Activated CD4-positive, alpha-beta T cell treated with anti-CD3 and anti-CD28 coated beads, Interleukin-2, amount 50 U/mL, for 16 hours (primary cell): ENCODE results near the gene SLC19A1.

Experiments used
- DNase-seq: peaks from one replicate; pipeline ENCODE4 v3.0.0-alpha.2; 2020

SLC19A1 gene

GRCh38 chr21:45542242-45542666 is at the start of gene SLC19A1:
Gene SLC19A1, minus strand, starts transcription at chr21:45542440. Its CDS starts 4,481 bp downstream, at chr21:45537959.
- DNase-seq = peak; percentile 71

GRCh38 chr21:45591619-45592207 is 49.5 kb upstream of the SLC19A1 start:
- DNase-seq = no peak

GRCh38 chr21:45590726-45591618 is 48.7 kb upstream of the SLC19A1 start:
- DNase-seq = peak; percentile 47

- DNase-seq = peak; percentile 80
Measured at GRCh38 chr21:45590246-45590725, 48.0 kb upstream of the SLC19A1 start.

GRCh38 chr21:45589686-45590245 is 47.5 kb upstream of the SLC19A1 start:
- no peak for DNase-seq

- no peak for DNase-seq
Measured at GRCh38 chr21:45588871-45589491, 46.7 kb upstream of the SLC19A1 start.

GRCh38 chr21:45588086-45588825 is 46.0 kb upstream of the SLC19A1 start:
- DNase-seq = no peak

- no peak for DNase-seq
Measured at GRCh38 chr21:45586289-45586858, 44.1 kb upstream of the SLC19A1 start.

GRCh38 chr21:45584786-45585185 is 42.5 kb upstream of the SLC19A1 start:
- DNase-seq = no peak

GRCh38 chr21:45583831-45584509 is 41.7 kb upstream of the SLC19A1 start:
- DNase-seq = no peak

GRCh38 chr21:45582128-45582527 is 39.9 kb upstream of the SLC19A1 start:
- no peak for DNase-seq

- DNase-seq = no peak
Measured at GRCh38 chr21:45581322-45581712, 39.1 kb upstream of the SLC19A1 start.

GRCh38 chr21:45580576-45581321 is 38.5 kb upstream of the SLC19A1 start:
- no peak for DNase-seq

- no peak for DNase-seq
Measured at GRCh38 chr21:45580181-45580575, 37.9 kb upstream of the SLC19A1 start.

GRCh38 chr21:45579383-45580180 is 37.3 kb upstream of the SLC19A1 start:
- DNase-seq = no peak

GRCh38 chr21:45578811-45579381 is 36.7 kb upstream of the SLC19A1 start:
- no peak for DNase-seq

- DNase-seq = no peak
Measured at GRCh38 chr21:45578176-45578801, 36.0 kb upstream of the SLC19A1 start.

GRCh38 chr21:45577801-45578175 is 35.5 kb upstream of the SLC19A1 start:
- DNase-seq = no peak
